Measurements from ENCODE around the gene UQCRQ. TPM values are rescaled to one million over a fixed set of nuclear protein-coding genes. Genes with fewer than 3 reads are reported as not detected.

Gene UQCRQ
- total RNA-seq, 1 experiment from 2014 or later: 356 TPM

DNA sequence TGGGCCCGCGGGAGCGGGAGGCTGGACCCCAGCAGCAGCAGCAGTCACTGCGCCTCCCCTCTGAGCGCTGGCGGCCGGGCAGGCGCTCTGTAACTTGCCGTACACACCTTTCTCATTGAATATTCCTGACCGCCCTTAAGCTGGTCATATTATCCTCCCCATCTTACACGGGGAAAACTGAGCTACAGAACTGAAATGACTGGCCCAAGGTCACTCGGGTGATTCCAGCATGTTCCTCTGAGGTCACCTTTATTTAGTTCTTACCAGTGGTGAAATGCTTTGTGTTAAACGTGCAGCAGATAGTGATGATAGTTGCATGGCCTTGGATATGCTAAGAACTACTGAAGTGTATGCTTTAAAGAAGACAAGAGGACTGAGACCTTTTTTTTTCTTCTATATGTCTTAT lies 607 bp downstream of the UQCRQ start:
- BruUV-seq (replicated peaks): TSS peak; percentile 70
- intact Hi-C loops (cut with micrococcal nuclease; ENCODE audit: unreplicated experiment): loop anchor here (2.0 kb wide), 2 partner anchors 16 to 28 kb away; no protein-coding TSS in a partner anchor
- no peaks in the 10 kb centered on the region for H3K27me3 ChIP-seq (replicated peaks; ENCODE audit: control insufficient read depth, insufficient read depth, low read length)
- ChIA-PET POLR2A (interaction anchor here (0.7 to 1.9 kb wide), 5 partner anchors 16 to 173 kb away, joined by 3 to 7 read pairs (median 5); no protein-coding TSS in a partner anchor), CTCF (interaction anchor here (1.3 to 2.5 kb wide), 6 partner anchors 16 to 112 kb away, joined by 6 to 17 read pairs (median 13); partner anchors contain the start of gene SHROOM1)
- Mint-ChIP-seq H3K27ac (ENCODE audit: unreplicated experiment) (peak overlapping the region; percentile 98), H3K27me3 (ENCODE audit: insufficient read depth, unreplicated experiment) (no peaks in the 10 kb centered on the region), H3K9me3 (ENCODE audit: unreplicated experiment) (no peaks in the 10 kb centered on the region), H3K36me3 (ENCODE audit: insufficient read depth, unreplicated experiment) (peaks cover 61% of the 10 kb centered on the region), H3K4me3 (ENCODE audit: unreplicated experiment) (peak overlapping the region; percentile 91), H3K4me1 (ENCODE audit: low read depth, unreplicated experiment) (peaks cover 4% of the 10 kb centered on the region)
- TF ChIP-seq, protein P1, sequence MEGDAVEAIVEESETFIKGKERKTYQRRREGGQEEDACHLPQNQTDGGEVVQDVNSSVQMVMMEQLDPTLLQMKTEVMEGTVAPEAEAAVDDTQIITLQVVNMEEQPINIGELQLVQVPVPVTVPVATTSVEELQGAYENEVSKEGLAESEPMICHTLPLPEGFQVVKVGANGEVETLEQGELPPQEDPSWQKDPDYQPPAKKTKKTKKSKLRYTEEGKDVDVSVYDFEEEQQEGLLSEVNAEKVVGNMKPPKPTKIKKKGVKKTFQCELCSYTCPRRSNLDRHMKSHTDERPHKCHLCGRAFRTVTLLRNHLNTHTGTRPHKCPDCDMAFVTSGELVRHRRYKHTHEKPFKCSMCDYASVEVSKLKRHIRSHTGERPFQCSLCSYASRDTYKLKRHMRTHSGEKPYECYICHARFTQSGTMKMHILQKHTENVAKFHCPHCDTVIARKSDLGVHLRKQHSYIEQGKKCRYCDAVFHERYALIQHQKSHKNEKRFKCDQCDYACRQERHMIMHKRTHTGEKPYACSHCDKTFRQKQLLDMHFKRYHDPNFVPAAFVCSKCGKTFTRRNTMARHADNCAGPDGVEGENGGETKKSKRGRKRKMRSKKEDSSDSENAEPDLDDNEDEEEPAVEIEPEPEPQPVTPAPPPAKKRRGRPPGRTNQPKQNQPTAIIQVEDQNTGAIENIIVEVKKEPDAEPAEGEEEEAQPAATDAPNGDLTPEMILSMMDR (IDR thresholded peaks at IDR 0.05; ENCODE audit: insufficient read depth in 1 of 2, low read depth in 1 of 2, low read length in 1 of 2, severe bottlenecking in 1 of 2, unreplicated experiment in 1 of 2): no peak
- peaks cover 22% of the 10 kb centered on the region for H3K4me1 ChIP-seq
- H3K4me3 ChIP-seq (ENCODE audit: low read depth, low read length): peak overlapping the region; percentile 73
- peaks cover 5% of the 10 kb centered on the region for H3K36me3 ChIP-seq (ENCODE audit: control insufficient read depth, insufficient read depth, low read length)
- DNase-seq: no peak
- no peaks in the 10 kb centered on the region for H3K9me3 ChIP-seq

DNA sequence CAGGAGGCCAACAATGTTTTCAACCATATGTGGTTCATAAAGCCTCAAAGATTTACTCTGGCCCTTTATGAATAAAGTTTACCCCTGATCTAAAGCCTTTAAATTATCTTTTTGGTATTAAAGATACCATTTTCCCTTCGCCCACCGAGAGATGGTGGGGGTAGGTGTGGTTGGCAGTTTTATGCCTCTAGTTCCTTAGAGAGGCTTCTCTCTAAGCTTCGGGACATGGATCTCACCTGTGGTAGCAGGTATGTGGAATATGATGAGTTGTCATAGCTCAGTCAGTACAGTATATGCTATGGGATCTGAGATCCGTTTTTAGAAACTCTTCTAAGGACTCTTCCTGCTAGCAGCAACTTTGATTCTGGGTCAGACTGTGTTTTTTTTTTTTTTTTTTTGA lies 2.3 kb downstream of the UQCRQ start:
- CTCF ChIA-PET: interaction anchor here (0.7 kb wide), 1 partner anchor 22 kb away, joined by 5 read pairs; no protein-coding TSS in a partner anchor
- DNase-seq: no peak
- POLR2A ChIA-PET: no interaction called here
- Mint-ChIP-seq H3K36me3 (ENCODE audit: insufficient read depth, unreplicated experiment) (peaks cover 78% of the 10 kb centered on the region), H3K27me3 (ENCODE audit: insufficient read depth, unreplicated experiment) (no peaks in the 10 kb centered on the region), H3K4me1 (ENCODE audit: low read depth, unreplicated experiment) (peaks cover 21% of the 10 kb centered on the region), H3K27ac (ENCODE audit: unreplicated experiment) (no peak overlapping the region), H3K9me3 (ENCODE audit: unreplicated experiment) (no peaks in the 10 kb centered on the region), H3K4me3 (ENCODE audit: unreplicated experiment) (no peak overlapping the region)
- no peaks in the 10 kb centered on the region for H3K27me3 ChIP-seq (replicated peaks; ENCODE audit: control insufficient read depth, insufficient read depth, low read length)
- intact Hi-C loops (cut with micrococcal nuclease; ENCODE audit: unreplicated experiment): no loop called here
- peaks cover 39% of the 10 kb centered on the region for H3K4me1 ChIP-seq
- no TSS peak for BruUV-seq (replicated peaks)
- no peak overlapping the region for H3K4me3 ChIP-seq (ENCODE audit: low read depth, low read length)
- no peaks in the 10 kb centered on the region for H3K9me3 ChIP-seq
- peaks cover 7% of the 10 kb centered on the region for H3K36me3 ChIP-seq (ENCODE audit: control insufficient read depth, insufficient read depth, low read length)
- TF ChIP-seq, protein P1 (IDR thresholded peaks at IDR 0.05; ENCODE audit: insufficient read depth in 1 of 2, low read depth in 1 of 2, low read length in 1 of 2, severe bottlenecking in 1 of 2, unreplicated experiment in 1 of 2): no peak

DNA sequence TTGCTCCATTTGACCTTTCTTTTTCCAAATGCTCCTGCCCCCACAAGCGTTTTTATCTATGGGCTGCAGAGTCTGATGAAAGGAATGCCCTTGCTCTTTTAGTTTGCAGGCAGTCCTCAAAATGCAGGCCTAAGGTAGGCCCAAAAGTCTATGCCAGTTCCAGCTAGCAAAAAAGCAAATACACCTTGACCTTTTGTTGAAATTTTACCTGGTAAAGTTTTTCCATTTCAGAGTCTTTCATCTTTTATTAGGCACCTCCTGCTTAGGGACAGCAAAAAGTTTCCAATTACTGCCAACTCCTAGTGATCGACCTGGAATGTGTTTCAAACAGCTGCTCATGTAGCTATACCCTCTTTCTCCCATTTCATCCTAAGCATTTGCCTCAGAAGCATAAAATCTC lies 4.4 kb downstream of the UQCRQ start:
- Histone ChIP-seq H3K4me3 (ENCODE audit: low read depth, low read length) (no peak overlapping the region), H3K4me1 (peaks cover 40% of the 10 kb centered on the region), H3K36me3 (ENCODE audit: control insufficient read depth, insufficient read depth, low read length) (peaks cover 10% of the 10 kb centered on the region), H3K27me3 (replicated peaks; ENCODE audit: control insufficient read depth, insufficient read depth, low read length) (no peaks in the 10 kb centered on the region), H3K9me3 (no peaks in the 10 kb centered on the region)
- H3K4me1 Mint-ChIP-seq (ENCODE audit: low read depth, unreplicated experiment): peaks cover 26% of the 10 kb centered on the region
- no peak overlapping the region for H3K27ac Mint-ChIP-seq (ENCODE audit: unreplicated experiment)
- peaks cover 93% of the 10 kb centered on the region for H3K36me3 Mint-ChIP-seq (ENCODE audit: insufficient read depth, unreplicated experiment)
- ChIA-PET CTCF (no interaction called here), POLR2A (no interaction called here)
- no TSS peak for BruUV-seq (replicated peaks)
- no peak overlapping the region for H3K4me3 Mint-ChIP-seq (ENCODE audit: unreplicated experiment)
- TF ChIP-seq, protein P1 (IDR thresholded peaks at IDR 0.05; ENCODE audit: insufficient read depth in 1 of 2, low read depth in 1 of 2, low read length in 1 of 2, severe bottlenecking in 1 of 2, unreplicated experiment in 1 of 2): no peak
- H3K27me3 Mint-ChIP-seq (ENCODE audit: insufficient read depth, unreplicated experiment): no peaks in the 10 kb centered on the region
- no peaks in the 10 kb centered on the region for H3K9me3 Mint-ChIP-seq (ENCODE audit: unreplicated experiment)
- intact Hi-C loops (cut with micrococcal nuclease; ENCODE audit: unreplicated experiment): no loop called here
- DNase-seq: no peak

Data from Caco-2 (cell line).